ENCODE results near the gene RCOR1.
"Not testable (repeated sequence)": the region's sequence is repeated elsewhere in the genome, so short reads cannot be mapped to it uniquely, and the experiment has no call there.

The RCOR1 gene

GRCh38 chr14:102575160-102575845, 17.1 kb upstream of the RCOR1 start:
- Histone ChIP-seq H3K27ac (replicated peaks) (no peak overlapping the region), H3K4me3 (replicated peaks; ENCODE audit: insufficient read depth, low read length) (no peak overlapping the region), H3K27me3 (ENCODE audit: insufficient read depth, poor library complexity, severe bottlenecking) (no peaks in the 10 kb centered on the region)
- no peak for TF ChIP-seq SPI1 (IDR thresholded peaks at IDR 0.05; ENCODE audit: borderline replicate concordance, low read depth)
- no peak for TF ChIP-seq REST (IDR thresholded peaks at IDR 0.05; ENCODE audit: insufficient replicate concordance, low read depth)
- TF ChIP-seq GABPA (IDR thresholded peaks at IDR 0.05; ENCODE audit: low read depth): no peak
- no peak for TF ChIP-seq CTCF (IDR thresholded peaks at IDR 0.05; ENCODE audit: insufficient read depth, low read length)
- no peak for TF ChIP-seq POLR2AphosphoS5 (IDR thresholded peaks at IDR 0.05; ENCODE audit: low read depth)
- no peak for DNase-seq (ENCODE audit: low read depth in 1 of 2, low spot score in 1 of 2)

GRCh38 chr14:102575846-102576428, 16.5 kb upstream of the RCOR1 start:
- H3K27me3 ChIP-seq (ENCODE audit: insufficient read depth, poor library complexity, severe bottlenecking); H3K4me3 ChIP-seq (replicated peaks; ENCODE audit: insufficient read depth, low read length); DNase-seq (ENCODE audit: low read depth in 1 of 2, low spot score in 1 of 2); H3K27ac ChIP-seq (replicated peaks): not testable (repeated sequence)

- no peaks in the 10 kb centered on the region for H3K27me3 ChIP-seq (ENCODE audit: insufficient read depth, poor library complexity, severe bottlenecking)
- TF ChIP-seq CTCF (IDR thresholded peaks at IDR 0.05; ENCODE audit: insufficient read depth, low read length): no peak
- no peak for TF ChIP-seq SPI1 (IDR thresholded peaks at IDR 0.05; ENCODE audit: borderline replicate concordance, low read depth)
- TF ChIP-seq REST (IDR thresholded peaks at IDR 0.05; ENCODE audit: insufficient replicate concordance, low read depth): no peak
- no peak for TF ChIP-seq POLR2AphosphoS5 (IDR thresholded peaks at IDR 0.05; ENCODE audit: low read depth)
- TF ChIP-seq GABPA (IDR thresholded peaks at IDR 0.05; ENCODE audit: low read depth): no peak
- H3K27ac ChIP-seq (replicated peaks): no peak overlapping the region
- no peak for DNase-seq (ENCODE audit: low read depth in 1 of 2, low spot score in 1 of 2)
- H3K4me3 ChIP-seq (replicated peaks; ENCODE audit: insufficient read depth, low read length): no peak overlapping the region
These were observed 13.6 kb upstream of the RCOR1 start for GRCh38 chr14:102578821-102579220.

DNA sequence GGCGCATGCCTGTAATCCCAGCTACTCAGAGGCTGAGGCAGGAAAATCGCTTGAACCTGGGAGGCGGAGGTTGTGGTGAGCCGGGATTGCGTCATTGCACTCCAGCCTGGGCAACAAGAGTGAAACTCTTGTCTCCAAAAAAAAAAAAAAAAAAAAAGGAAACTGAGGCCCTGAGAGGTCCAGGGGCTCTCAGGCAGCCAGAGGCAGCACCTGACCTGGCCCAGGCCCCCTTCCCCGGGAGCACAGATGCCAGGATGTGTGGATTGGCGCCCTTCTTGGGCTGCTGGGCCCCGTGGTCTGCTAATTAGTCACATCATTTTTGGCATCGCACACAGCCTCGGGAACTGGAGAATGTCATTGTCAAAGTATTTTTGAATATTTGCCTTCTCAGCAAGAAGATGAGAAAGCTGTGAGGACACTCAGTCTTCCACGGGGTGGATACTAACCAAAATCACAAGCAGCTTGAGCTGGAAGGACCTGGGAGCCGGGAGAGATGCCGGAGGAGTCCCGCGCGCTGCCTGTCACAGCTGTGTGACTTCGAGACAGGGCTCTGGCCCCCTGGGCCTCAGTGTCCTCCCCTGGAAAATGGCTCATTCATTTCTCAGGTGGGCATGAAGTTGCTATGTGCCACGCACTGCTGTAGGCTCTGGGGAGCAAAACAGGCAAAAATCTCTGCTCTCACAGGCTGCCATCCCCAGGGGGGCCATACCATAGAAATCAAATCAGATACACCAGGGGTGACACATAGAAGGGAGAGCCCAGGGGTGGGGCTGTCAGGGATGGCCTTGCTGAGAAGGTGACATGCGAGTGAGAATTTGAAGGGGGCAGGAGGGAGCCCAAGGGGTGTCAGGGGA, 12.5 kb upstream of the RCOR1 start:
- TF ChIP-seq REST (IDR thresholded peaks at IDR 0.05; ENCODE audit: insufficient replicate concordance, low read depth) (no peak), GABPA (IDR thresholded peaks at IDR 0.05; ENCODE audit: low read depth) (no peak), SPI1 (IDR thresholded peaks at IDR 0.05; ENCODE audit: borderline replicate concordance, low read depth) (no peak), CTCF (IDR thresholded peaks at IDR 0.05; ENCODE audit: insufficient read depth, low read length) (no peak), POLR2AphosphoS5 (IDR thresholded peaks at IDR 0.05; ENCODE audit: low read depth) (no peak)
- Histone ChIP-seq H3K27me3 (ENCODE audit: insufficient read depth, poor library complexity, severe bottlenecking) (no peaks in the 10 kb centered on the region), H3K27ac (replicated peaks) (no peak overlapping the region), H3K4me3 (replicated peaks; ENCODE audit: insufficient read depth, low read length) (no peak overlapping the region)
- DNase-seq (ENCODE audit: low read depth in 1 of 2, low spot score in 1 of 2): peak in 1 of 2 experiments; percentile 21

Data from HL-60 (cell line).